Pulmonary artery endothelial cell (primary cell): ENCODE data around the gene CACNA1C. TPM values are rescaled to one million over a fixed set of nuclear protein-coding genes. Genes with fewer than 3 reads are reported as not detected.

ENCODE experiments used
- DNase-seq: peaks from one replicate; pipeline ENCODE4 v3.0.0-alpha.2; 2011; ENCODE audit warnings: low read depth, low spot score
- total RNA-seq: library from RNA; depleted of rRNA; stranded (reverse); fragments of >200 nt; gene quantifications from 2 replicates; pipeline ENCODE4 v1.2.3, GENCODE V29; 2014

The CACNA1C gene
- total RNA-seq, 1 donor from 2014 or later = not detected

- DNase-seq = no peak
Measured at GRCh38 chr12:2251526-2252209, 198.9 kb downstream of the CACNA1C start.

GRCh38 chr12:2255311-2255710, 202.5 kb downstream of the CACNA1C start:
- DNase-seq = no peak

GRCh38 chr12:2255731-2256130, 202.9 kb downstream of the CACNA1C start:
- DNase-seq = peak; percentile 2

DNA sequence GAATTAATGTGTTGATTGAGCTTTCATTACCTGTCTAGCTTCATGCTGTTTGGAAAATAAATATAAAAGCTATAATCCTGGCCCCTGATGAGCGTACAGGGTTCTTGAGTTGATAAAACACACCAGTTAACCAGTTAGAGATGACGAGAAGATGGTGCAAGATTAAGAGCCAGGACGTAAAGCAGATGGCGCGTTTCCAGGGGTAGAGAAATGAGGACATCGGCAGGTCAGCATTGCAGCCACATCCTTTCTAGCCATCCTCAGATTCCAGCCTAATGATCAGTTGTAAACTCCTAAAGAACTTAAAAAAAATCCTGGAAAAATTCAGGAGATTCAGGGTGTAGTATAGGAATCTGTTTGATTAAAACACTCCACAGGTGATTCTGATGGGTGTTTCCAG, 203.7 kb downstream of the CACNA1C start:
- no peak for DNase-seq

DNA sequence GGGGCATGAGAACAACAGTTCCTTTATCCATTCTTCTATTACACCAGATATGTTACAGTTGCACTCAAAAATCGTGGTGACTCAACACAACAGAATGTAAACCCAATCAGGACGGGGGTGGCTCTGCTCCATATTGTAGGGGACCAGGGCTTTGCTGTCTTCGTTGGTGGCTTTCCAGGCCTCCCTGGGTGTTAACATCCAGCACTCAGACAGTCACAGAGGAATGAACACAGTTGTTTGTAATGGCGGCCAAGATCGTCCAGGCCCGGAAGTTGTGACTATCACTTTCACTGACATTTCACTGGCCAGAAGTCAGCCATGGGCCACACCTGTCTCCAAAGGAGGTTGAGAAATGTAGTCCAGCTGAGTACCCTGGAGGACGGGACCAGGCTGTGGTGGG, 204.1 kb downstream of the CACNA1C start:
- no peak for DNase-seq

- no peak for DNase-seq
Measured at GRCh38 chr12:2258025-2258424, 205.2 kb downstream of the CACNA1C start.

- DNase-seq = no peak
Measured at GRCh38 chr12:2259369-2259768, 206.6 kb downstream of the CACNA1C start.

GRCh38 chr12:2260441-2260840, 207.7 kb downstream of the CACNA1C start:
- no peak for DNase-seq

DNA sequence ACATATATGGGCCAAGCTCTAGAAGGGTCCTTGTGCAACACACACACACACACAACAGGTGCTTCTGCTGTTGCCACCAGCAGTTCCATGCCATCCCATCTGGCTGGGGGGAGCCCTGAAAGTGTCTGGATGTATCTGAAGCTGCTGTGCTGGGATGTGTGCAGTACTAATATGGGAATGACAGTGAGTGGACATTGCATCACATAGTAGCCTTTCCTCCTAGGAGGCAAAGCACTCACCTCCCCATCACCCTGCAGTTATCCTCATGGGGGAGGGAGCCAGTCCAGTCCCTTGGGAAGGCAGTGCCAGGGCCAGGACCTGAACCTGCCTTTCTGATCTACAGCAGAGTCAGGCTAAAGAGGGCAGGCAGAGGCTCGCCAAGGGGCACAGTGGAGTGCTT, 208.9 kb downstream of the CACNA1C start:
- DNase-seq = no peak

DNA sequence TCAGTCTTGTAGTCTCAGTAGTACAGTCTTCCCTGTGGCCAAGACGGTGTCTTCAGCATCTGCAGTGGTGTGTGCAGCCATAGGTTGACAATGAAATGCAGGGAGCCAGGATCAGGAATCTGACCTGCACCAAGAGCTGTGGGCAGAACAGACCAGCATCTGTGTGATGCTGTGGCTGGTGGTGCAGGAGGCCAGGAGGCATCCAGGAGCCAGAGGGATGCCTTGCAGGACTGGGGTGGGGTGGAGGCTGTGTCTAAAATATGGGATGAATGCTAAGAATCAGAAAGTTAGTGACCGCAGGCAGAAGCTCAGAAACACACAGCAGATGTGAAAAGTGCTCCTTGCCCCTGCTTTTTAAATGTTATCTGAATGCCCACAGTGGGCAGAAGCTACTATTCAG, 209.7 kb downstream of the CACNA1C start:
- no peak for DNase-seq

DNA sequence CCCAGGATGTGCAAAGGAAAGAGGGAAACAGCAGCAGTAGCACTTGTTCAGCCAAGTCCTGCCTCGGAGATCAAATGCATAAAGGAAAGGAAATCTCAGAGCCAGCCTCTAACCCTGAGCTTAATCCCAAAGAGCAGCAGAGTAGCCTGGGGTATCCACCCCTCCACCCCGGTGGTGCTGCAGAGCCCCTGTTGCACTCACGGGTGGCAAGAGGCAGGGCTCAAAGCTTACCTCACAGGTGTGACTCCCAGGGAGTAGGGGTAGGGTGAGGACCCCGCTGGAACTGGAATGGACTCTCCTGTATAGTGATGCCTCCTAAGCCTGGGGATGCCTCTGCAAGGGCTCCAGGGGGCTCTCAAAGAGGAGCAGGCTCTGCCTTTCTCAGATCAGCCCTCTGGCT, 211.1 kb downstream of the CACNA1C start:
- DNase-seq = no peak

GRCh38 chr12:2264651-2265232, 212.0 kb downstream of the CACNA1C start:
- DNase-seq = no peak

DNA sequence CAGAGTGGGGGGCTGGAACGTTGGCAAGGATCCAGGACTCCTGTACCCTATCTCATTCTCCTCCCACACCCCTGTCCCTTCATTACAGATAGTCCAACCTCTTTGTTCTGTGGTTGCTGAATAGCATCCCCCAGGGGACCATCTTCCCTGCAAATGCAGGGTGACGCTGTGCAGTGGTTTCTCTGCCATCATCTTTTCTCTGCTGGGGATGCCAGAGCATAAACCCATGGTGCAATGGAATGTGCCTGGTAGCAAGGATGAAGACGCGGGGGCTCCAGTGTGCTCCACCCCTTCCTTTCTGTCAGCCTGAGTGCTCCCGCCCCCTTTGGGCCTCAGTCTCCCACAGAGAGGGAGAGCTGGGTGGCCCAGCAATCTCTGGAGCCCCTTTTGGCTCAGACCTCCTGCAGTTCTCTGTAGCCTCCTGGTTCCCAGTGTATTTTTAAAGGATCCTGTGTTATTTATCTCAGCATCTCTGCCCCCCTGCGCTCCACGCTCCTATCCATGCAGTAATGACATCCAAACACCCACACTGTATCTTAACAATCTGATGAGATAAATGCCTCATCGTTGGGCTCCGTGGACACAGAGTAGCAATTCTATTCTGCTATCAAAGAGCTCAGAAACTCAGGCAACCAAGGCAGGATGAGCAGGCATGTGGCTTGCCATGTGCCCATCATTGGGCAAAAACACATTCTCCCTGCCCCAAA, 212.8 kb downstream of the CACNA1C start:
- DNase-seq = no peak

GRCh38 chr12:2266666-2267620, 214.2 kb downstream of the CACNA1C start:
- no peak for DNase-seq

GRCh38 chr12:2267703-2268470, 215.1 kb downstream of the CACNA1C start:
- DNase-seq = no peak

DNA sequence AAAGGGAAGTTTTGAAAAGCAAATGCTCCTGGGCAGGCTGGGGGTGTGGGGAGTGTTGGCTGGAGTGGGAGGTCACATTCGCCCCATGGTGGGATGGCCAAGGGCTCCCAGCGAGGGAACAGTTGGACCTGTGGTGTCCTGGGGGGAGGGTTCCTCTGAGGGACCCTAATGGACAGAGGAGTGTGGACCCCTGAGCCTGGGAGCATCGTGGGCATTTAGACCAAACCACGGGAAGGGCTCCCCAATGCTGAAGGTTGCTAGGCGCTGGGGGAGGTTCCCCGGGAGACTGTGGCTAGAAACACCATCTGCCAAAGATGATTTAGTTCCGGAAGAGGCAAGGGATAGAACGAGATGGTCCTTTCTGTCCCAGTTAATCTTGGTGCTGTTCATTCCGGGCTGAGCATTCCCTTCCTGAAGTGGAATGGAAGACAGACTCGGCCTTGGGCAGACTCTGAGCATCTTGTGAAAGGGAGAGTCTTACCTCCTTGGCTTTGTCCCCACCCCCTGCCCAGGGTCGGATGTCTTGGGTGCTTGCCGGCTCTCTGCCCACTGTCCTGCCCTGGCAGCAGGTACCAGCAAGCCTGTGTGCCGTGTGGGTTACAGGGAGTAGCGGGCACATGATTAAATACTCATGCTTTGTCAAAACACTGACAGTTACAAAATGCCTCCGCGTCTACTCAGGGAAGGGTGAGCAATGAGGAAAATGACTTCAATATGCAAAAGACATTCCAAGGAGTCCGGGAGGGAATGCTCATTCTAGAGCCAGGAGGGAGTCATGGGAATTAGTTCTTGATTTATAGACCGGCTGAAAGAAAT, 215.9 kb downstream of the CACNA1C start:
- DNase-seq = no peak

DNA sequence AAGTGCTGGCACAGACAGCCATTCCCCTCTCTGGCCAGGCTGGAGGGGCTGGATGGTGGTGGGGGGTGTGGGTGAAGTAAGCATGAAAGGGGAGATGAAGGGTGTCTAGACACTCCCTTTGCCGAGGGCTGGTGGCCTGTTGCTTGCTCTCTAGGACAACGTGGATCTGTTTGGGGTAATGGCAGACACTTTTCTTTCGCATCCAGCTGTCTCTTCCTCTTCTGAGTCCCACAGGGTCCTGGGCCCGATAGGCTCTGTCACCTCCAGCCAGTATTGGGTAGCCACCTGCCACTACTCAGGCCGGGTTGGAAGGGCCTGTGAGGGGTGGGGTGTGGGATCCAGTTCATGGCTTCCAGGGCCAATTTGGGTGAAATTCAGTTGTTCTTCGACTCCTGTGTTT, 218.1 kb downstream of the CACNA1C start:
- no peak for DNase-seq

DNA sequence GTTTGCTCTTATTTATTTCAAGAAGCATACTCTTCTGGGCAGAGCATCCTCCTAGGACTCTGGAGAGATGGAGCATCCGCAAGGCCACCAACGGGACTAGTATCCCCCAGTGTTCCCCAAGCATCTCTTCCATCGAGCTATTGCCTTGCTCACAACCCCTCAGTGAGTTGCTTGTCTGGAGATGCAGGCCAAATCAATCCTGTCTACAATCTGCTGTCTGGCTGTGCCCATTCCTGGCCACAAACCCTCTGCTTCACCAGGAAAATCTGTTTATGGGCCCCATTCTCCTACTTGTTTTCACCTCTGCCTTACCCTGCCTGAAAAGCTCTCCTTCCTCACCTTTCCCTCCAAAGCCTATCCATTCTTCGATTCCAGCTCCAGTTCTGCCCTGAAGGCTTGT, 219.2 kb downstream of the CACNA1C start:
- no peak for DNase-seq

DNA sequence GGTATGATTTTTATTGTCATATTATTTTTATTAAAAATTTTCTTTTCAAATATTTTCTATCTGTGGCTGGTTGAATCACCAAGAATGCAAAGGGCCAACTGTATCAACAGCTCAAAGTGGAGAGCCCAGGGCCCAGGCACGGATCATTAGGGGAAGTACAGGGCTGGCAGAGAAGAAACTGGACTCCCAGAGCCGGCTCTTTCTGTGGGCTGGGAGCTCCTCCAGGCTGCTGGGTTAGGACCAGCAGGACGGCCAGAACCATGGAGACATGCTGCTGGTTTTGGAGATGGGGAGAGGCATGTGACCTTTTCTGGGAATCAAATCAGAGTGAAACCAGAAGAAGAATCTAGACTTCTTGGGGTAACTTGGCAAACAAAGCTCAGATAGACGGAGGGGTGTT, 220.5 kb downstream of the CACNA1C start:
- no peak for DNase-seq

- no peak for DNase-seq
Measured at GRCh38 chr12:2273751-2274150, 221.0 kb downstream of the CACNA1C start.
